ENCODE results near the gene SLC44A2.

Gene SLC44A2

DNA sequence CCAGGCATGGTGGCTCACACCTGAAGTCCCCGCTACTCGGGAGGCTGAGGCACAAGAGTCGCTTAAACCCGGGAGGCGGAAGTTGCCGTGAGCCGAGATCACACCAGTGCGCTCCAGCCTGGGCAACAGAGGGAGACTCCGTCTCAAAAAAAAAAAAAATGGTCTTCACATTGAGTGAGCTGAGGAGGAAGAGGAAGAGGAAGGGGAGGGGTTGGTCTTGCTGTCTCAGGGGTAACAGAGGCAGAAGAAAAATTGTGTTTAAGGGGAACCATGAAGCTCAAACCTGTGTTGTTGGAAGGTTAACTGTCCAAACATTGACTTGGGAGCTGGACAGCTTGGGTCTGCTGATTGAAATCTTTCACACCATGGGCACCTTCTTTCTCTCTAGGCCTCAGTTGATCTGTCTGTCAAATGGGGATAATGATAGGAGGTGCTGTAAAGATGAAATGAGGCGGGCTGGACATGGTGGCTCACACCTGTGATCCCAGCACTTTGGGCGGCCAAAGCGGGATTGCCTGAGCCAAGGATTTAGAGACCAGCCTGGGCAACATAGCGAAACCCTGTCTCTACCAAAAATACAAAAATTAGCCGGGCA is 9.8 kb upstream of the SLC44A2 start:
- Histone ChIP-seq H3K27ac (ENCODE audit: low read depth, low read length) (no peak overlapping the region), H3K36me3 (ENCODE audit: low read length) (no peaks in the 10 kb centered on the region), H3K79me2 (ENCODE audit: insufficient read depth, low read length) (peaks cover 6% of the 10 kb centered on the region)

GRCh38 chr19:10617409-10618121 is 7.8 kb upstream of the SLC44A2 start:
- Histone ChIP-seq H3F3A (ENCODE audit: insufficient read depth) (no peaks in the 10 kb centered on the region), H3K27ac (ENCODE audit: low read depth, low read length) (no peak overlapping the region), H3K79me2 (ENCODE audit: insufficient read depth, low read length) (peaks cover 3% of the 10 kb centered on the region; the same call in 1 of the 2 replicates), H3K4me3 (ENCODE audit: insufficient read depth, low read length, poor library complexity, severe bottlenecking) (no peak overlapping the region), H3K36me3 (ENCODE audit: low read length) (no peaks in the 10 kb centered on the region), H3K27me3 (ENCODE audit: low read length) (no peaks in the 10 kb centered on the region), H3K9me2 (replicated peaks; ENCODE audit: insufficient read depth, low read length) (no peaks in the 10 kb centered on the region), H3K9ac (ENCODE audit: low read length) (no peak overlapping the region), H3K9me3 (ENCODE audit: insufficient read depth, low read length) (no peaks in the 10 kb centered on the region), H3K4me2 (ENCODE audit: low read depth, low read length, poor library complexity, severe bottlenecking) (no peak overlapping the region), H2AFZ (ENCODE audit: low read depth, low read length, severe bottlenecking) (no peak overlapping the region), H4K20me1 (ENCODE audit: low read depth, low read length) (no peaks in the 10 kb centered on the region)
- TF ChIP-seq EZH2phosphoT487 (conservative IDR thresholded peaks at IDR 0.05; ENCODE audit: low read length) (no peak), CTCF (IDR thresholded peaks at IDR 0.05; ENCODE audit: insufficient read depth, low read length, poor library complexity, severe bottlenecking) (no peak)

More for the DNA sequence above, 9.8 kb upstream of the SLC44A2 start:
- Histone ChIP-seq H3K27me3 (ENCODE audit: low read length) (no peaks in the 10 kb centered on the region), H3F3A (ENCODE audit: insufficient read depth) (no peaks in the 10 kb centered on the region), H3K9me3 (ENCODE audit: insufficient read depth, low read length) (no peaks in the 10 kb centered on the region), H3K4me2 (ENCODE audit: low read depth, low read length, poor library complexity, severe bottlenecking) (no peak overlapping the region), H3K9me2 (replicated peaks; ENCODE audit: insufficient read depth, low read length) (no peaks in the 10 kb centered on the region), H2AFZ (ENCODE audit: low read depth, low read length, severe bottlenecking) (no peak overlapping the region), H3K9ac (ENCODE audit: low read length) (no peak overlapping the region), H4K20me1 (ENCODE audit: low read depth, low read length) (no peaks in the 10 kb centered on the region), H3K4me3 (ENCODE audit: insufficient read depth, low read length, poor library complexity, severe bottlenecking) (no peak overlapping the region)
- no peak for TF ChIP-seq CTCF (IDR thresholded peaks at IDR 0.05; ENCODE audit: insufficient read depth, low read length, poor library complexity, severe bottlenecking)
- TF ChIP-seq EZH2phosphoT487 (conservative IDR thresholded peaks at IDR 0.05; ENCODE audit: low read length), result no peak

- H3K9me2 ChIP-seq (replicated peaks; ENCODE audit: insufficient read depth, low read length), result no peaks in the 10 kb centered on the region
- H3K36me3 ChIP-seq (ENCODE audit: low read length), result no peaks in the 10 kb centered on the region
- H4K20me1 ChIP-seq (ENCODE audit: low read depth, low read length), result no peaks in the 10 kb centered on the region
- no peak overlapping the region for H3K4me2 ChIP-seq (ENCODE audit: low read depth, low read length, poor library complexity, severe bottlenecking)
- H3K4me3 ChIP-seq (ENCODE audit: insufficient read depth, low read length, poor library complexity, severe bottlenecking), result no peak overlapping the region
- no peak overlapping the region for H2AFZ ChIP-seq (ENCODE audit: low read depth, low read length, severe bottlenecking)
- TF ChIP-seq EZH2phosphoT487 (conservative IDR thresholded peaks at IDR 0.05; ENCODE audit: low read length) (no peak), CTCF (IDR thresholded peaks at IDR 0.05; ENCODE audit: insufficient read depth, low read length, poor library complexity, severe bottlenecking) (no peak)
- H3F3A ChIP-seq (ENCODE audit: insufficient read depth), result no peaks in the 10 kb centered on the region
- no peaks in the 10 kb centered on the region for H3K27me3 ChIP-seq (ENCODE audit: low read length)
- H3K27ac ChIP-seq (ENCODE audit: low read depth, low read length), result no peak overlapping the region
- H3K9me3 ChIP-seq (ENCODE audit: insufficient read depth, low read length), result no peaks in the 10 kb centered on the region
- no peaks in the 10 kb centered on the region; the same call in 1 of the 2 replicates for H3K79me2 ChIP-seq (ENCODE audit: insufficient read depth, low read length)
- no peak overlapping the region for H3K9ac ChIP-seq (ENCODE audit: low read length)
Observed at GRCh38 chr19:10618846-10619245, 6.5 kb upstream of the SLC44A2 start.

Measured in SU-DHL-6 (cell line).